HepG2 (cell line): ENCODE data around the gene ADAM15. TPM values are rescaled to one million over a fixed set of nuclear protein-coding genes. Genes with fewer than 3 reads are reported as not detected.

Experiments
- CCAR2 ChIP-seq: fragments of 200-400 bp; formaldehyde crosslinking; optimal IDR thresholded peaks from 2 replicates; pipeline ENCODE3; 2018; ENCODE audit warnings: low read depth, mild to moderate bottlenecking, low read length, moderate library complexity
- GATAD2A ChIP-seq: IDR thresholded peaks from 2 replicates; pipeline ENCODE4 v1.6.1; 2016
- KDM1A ChIP-seq: IDR thresholded peaks from 2 replicates; pipeline ENCODE4 v1.6.1; 2016; ENCODE audit warnings: missing compliant biosample characterization
- KDM2A ChIP-seq: sonication (generic); formaldehyde crosslinking; IDR thresholded peaks from 2 replicates; pipeline ENCODE4 v1.4.0; 2020; ENCODE audit warnings: low read depth, missing genetic modification reagents, borderline replicate concordance
- NFE2L2 ChIP-seq: fragments of 150-350 bp; IDR thresholded peaks from 2 replicates; pipeline ENCODE4 v1.6.1; 2014; ENCODE audit warnings: low read length
- NR2F2 ChIP-seq: IDR thresholded peaks from 2 replicates; pipeline ENCODE4 v1.6.1; 2012; ENCODE audit warnings: low read depth, inconsistent platforms, borderline replicate concordance
- PCBP2 ChIP-seq: fragments of 200-400 bp; formaldehyde crosslinking; optimal IDR thresholded peaks from 2 replicates; pipeline ENCODE3; 2018; ENCODE audit warnings: low read length, low read depth; ENCODE audit not compliant: poor library complexity, severe bottlenecking
- PHF21A ChIP-seq: sonication (generic); formaldehyde crosslinking; IDR thresholded peaks from 2 replicates; pipeline ENCODE4 v1.5.0; 2020; ENCODE audit warnings: mild to moderate bottlenecking, missing genetic modification reagents
- PPARG ChIP-seq: conservative IDR thresholded peaks from 2 replicates; pipeline ENCODE4 v1.6.1; 2016; ENCODE audit warnings: missing biosample characterization, missing genetic modification reagents
- RELA ChIP-seq: sonication (generic); formaldehyde crosslinking; IDR thresholded peaks from 2 replicates; pipeline ENCODE4 v1.4.0; 2020; ENCODE audit warnings: missing genetic modification reagents
- SAP130 ChIP-seq: IDR thresholded peaks from 2 replicates; pipeline ENCODE4 v1.6.1; 2016; ENCODE audit warnings: low read depth
- TCF7 ChIP-seq: sonication (generic); IDR thresholded peaks from 2 replicates; pipeline ENCODE4 v1.6.1; 2016; ENCODE audit warnings: antibody characterized with exemption, low read depth
- TMF1 ChIP-seq: sonication (generic); formaldehyde crosslinking; IDR thresholded peaks from 2 replicates; pipeline ENCODE4 v1.8.1; 2022; ENCODE audit warnings: low read depth, missing genetic modification reagents
- ZBTB1 ChIP-seq: sonication (generic); formaldehyde crosslinking; IDR thresholded peaks from 2 replicates; pipeline ENCODE4 v1.4.0; 2020; ENCODE audit warnings: missing genetic modification reagents, borderline replicate concordance
- ZNF253 ChIP-seq: sonication (generic); formaldehyde crosslinking; IDR thresholded peaks from 2 replicates; pipeline ENCODE4 v1.8.0; 2022; ENCODE audit warnings: mild to moderate bottlenecking, missing genetic modification reagents, borderline replicate concordance
- ZNF256 ChIP-seq: sonication (generic); formaldehyde crosslinking; conservative IDR thresholded peaks from 2 replicates; pipeline ENCODE4 v1.4.0; 2020; ENCODE audit warnings: missing genetic modification reagents
- ZNF430 ChIP-seq: sonication (generic); formaldehyde crosslinking; IDR thresholded peaks from 2 replicates; pipeline ENCODE4 v1.9.0; 2021; ENCODE audit warnings: mild to moderate bottlenecking, missing genetic modification reagents
- ZNF703 ChIP-seq: sonication (generic); formaldehyde crosslinking; IDR thresholded peaks from 2 replicates; pipeline ENCODE4 v1.5.1; 2020; ENCODE audit warnings: missing genetic modification reagents, mild to moderate bottlenecking, moderate library complexity, borderline replicate concordance
- polyA plus RNA-seq, 8 experiments: library from polyadenylated mRNA; depleted of rRNA in 3 of 8; stranded (reverse) in 7 of 8; unstranded in 1 of 8; fragments of >200 nt; fragmentation: Illumina TruSeq in 4 of 8; extraction: Trizol in 4 of 8; gene quantifications; 2 replicates each; pipeline versions ENCODE4 v1.2.1 to v1.2.3, GENCODE V29; 2011 to 2016; ENCODE audit warnings: low read depth in 4 of 8, missing spikeins in 1 of 8, mixed read lengths in 1 of 8; ENCODE audit not compliant: insufficient read depth in 1 of 8
- total RNA-seq, 5 experiments: library from RNA; depleted of rRNA; stranded (reverse); fragments of >200 nt; fragmentation: Illumina TruSeq; extraction: Trizol; gene quantifications; 2 replicates each; pipeline ENCODE4 v1.2.3, GENCODE V29; 2016; ENCODE audit warnings: low read depth in 1 of 5
- TF ChIP-seq, protein P1 (sequence below): sonication (generic); formaldehyde crosslinking; IDR thresholded peaks from 2 replicates; pipeline ENCODE4 v1.5.1; 2020; ENCODE audit warnings: missing genetic modification reagents, mild to moderate bottlenecking, borderline replicate concordance
- TF ChIP-seq, protein P2 (sequence below): sonication (generic); formaldehyde crosslinking; IDR thresholded peaks from 2 replicates; pipeline ENCODE4 v1.4.0; 2020; ENCODE audit warnings: missing genetic modification reagents, borderline replicate concordance
- TF ChIP-seq, protein P3 (sequence below): sonication (generic); formaldehyde crosslinking; IDR thresholded peaks from 2 replicates; pipeline ENCODE4 v1.8.1; 2023; ENCODE audit warnings: mild to moderate bottlenecking, inconsistent platforms, moderate library complexity, missing genetic modification reagents, borderline replicate concordance
- TF ChIP-seq, protein P4 (sequence below): sonication (generic); formaldehyde crosslinking; IDR thresholded peaks from 2 replicates; pipeline ENCODE4 v1.8.0; 2023; ENCODE audit warnings: mild to moderate bottlenecking, missing genetic modification reagents
- TF ChIP-seq, protein P5 (sequence below): sonication (generic); formaldehyde crosslinking; IDR thresholded peaks from 2 replicates; pipeline ENCODE4 v1.5.1; 2020; ENCODE audit warnings: missing genetic modification reagents, mild to moderate bottlenecking, borderline replicate concordance

The ADAM15 gene
- total and polyA plus RNA-seq, 2 of the 13 experiments (the other 11 are each of a cell fraction or from before 2014, with no cell fraction given), result 17.9 to 25.6 TPM

DNA sequence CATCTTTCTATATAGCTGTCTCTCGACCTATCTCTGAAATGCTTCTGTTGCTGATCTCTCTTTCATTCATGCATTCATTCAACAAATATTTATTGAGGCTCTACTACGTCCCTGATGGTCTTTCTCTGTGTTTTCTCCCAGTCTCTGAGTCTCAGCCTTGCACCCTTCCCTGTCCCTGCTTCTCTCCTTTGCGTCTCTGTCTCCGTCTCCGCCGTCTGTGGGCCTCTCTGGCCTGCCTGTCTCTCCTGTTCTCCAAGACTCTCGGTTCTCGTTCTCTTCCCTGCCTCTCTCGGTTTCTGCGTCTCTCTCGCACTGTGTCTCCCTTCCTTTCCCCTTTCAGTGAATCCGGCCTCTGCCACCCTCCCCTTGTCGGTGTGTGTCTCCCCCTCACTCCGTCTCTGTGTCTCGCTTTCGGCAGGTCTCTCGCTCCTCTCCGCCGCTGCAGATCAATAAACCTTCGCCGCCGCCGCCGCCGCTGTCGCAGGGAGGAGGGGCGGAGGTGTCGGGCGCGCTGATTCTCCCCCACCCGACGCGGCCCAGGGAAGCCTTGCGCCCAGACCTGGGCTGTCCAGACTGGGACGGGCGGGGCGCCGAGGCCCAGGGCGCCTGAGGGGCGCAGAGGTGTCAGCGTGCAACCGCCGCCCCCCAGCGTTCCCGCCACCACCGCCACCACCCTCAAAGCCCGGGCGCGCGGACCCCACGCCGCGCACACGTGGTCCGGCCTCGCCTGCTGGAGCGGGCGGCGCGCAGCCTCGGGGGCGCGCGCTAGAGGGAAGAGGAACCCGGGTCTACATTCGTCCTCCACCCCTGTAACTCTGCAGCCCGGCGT, 30.6 kb downstream of the ADAM15 start (continued):
- TF ChIP-seq, protein P1, sequence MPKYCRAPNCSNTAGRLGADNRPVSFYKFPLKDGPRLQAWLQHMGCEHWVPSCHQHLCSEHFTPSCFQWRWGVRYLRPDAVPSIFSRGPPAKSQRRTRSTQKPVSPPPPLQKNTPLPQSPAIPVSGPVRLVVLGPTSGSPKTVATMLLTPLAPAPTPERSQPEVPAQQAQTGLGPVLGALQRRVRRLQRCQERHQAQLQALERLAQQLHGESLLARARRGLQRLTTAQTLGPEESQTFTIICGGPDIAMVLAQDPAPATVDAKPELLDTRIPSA (CRISPR knock-in tag), result no peak
- TF ChIP-seq ZNF256 (no peak), KDM2A (CRISPR knock-in tag) (peak; percentile 27; the same call in 1 of the 2 replicates), PPARG (CRISPR knock-in tag) (no peak), ZNF703 (CRISPR knock-in tag) (no peak), ZBTB1 (CRISPR knock-in tag) (no peak), NFE2L2 (no peak), TMF1 (CRISPR knock-in tag) (0 out of 2 replicates have a peak, but pooled peaks have one; percentile 65), ZNF253 (CRISPR knock-in tag) (no peak), RELA (CRISPR knock-in tag) (no peak), ZNF430 (CRISPR knock-in tag) (no peak), PHF21A (CRISPR knock-in tag) (no peak), CCAR2 (no peak), PCBP2 (no peak), GATAD2A (CRISPR knock-in tag) (0 out of 2 replicates have a peak, but pooled peaks have one; percentile 13), SAP130 (CRISPR knock-in tag) (peak; percentile 10; the same call in 1 of the 2 replicates), NR2F2 (no peak), TCF7 (no peak), KDM1A (CRISPR knock-in tag) (no peak)
- TF ChIP-seq, protein P2, sequence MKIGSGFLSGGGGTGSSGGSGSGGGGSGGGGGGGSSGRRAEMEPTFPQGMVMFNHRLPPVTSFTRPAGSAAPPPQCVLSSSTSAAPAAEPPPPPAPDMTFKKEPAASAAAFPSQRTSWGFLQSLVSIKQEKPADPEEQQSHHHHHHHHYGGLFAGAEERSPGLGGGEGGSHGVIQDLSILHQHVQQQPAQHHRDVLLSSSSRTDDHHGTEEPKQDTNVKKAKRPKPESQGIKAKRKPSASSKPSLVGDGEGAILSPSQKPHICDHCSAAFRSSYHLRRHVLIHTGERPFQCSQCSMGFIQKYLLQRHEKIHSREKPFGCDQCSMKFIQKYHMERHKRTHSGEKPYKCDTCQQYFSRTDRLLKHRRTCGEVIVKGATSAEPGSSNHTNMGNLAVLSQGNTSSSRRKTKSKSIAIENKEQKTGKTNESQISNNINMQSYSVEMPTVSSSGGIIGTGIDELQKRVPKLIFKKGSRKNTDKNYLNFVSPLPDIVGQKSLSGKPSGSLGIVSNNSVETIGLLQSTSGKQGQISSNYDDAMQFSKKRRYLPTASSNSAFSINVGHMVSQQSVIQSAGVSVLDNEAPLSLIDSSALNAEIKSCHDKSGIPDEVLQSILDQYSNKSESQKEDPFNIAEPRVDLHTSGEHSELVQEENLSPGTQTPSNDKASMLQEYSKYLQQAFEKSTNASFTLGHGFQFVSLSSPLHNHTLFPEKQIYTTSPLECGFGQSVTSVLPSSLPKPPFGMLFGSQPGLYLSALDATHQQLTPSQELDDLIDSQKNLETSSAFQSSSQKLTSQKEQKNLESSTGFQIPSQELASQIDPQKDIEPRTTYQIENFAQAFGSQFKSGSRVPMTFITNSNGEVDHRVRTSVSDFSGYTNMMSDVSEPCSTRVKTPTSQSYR (CRISPR knock-in tag), result peak; percentile 29; the same call in 1 of the 2 replicates
- TF ChIP-seq, protein P3, sequence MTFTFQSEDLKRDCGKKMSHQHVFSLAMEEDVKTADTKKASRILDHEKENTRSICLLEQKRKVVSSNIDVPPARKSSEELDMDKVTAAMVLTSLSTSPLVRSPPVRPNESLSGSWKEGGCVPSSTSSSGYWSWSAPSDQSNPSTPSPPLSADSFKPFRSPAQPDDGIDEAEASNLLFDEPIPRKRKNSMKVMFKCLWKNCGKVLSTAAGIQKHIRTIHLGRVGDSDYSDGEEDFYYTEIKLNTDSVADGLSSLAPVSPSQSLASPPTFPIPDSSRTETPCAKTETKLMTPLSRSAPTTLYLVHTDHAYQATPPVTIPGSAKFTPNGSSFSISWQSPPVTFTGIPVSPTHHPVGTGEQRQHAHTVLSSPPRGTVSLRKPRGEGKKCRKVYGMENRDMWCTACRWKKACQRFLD (CRISPR knock-in tag), result no peak
- TF ChIP-seq, protein P4, sequence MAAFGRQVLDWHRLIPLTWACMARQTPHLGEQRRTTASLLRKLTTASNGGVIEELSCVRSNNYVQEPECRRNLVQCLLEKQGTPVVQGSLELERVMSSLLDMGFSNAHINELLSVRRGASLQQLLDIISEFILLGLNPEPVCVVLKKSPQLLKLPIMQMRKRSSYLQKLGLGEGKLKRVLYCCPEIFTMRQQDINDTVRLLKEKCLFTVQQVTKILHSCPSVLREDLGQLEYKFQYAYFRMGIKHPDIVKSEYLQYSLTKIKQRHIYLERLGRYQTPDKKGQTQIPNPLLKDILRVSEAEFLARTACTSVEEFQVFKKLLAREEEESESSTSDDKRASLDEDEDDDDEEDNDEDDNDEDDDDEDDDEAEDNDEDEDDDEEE (CRISPR knock-in tag), result no peak
- TF ChIP-seq, protein P5, sequence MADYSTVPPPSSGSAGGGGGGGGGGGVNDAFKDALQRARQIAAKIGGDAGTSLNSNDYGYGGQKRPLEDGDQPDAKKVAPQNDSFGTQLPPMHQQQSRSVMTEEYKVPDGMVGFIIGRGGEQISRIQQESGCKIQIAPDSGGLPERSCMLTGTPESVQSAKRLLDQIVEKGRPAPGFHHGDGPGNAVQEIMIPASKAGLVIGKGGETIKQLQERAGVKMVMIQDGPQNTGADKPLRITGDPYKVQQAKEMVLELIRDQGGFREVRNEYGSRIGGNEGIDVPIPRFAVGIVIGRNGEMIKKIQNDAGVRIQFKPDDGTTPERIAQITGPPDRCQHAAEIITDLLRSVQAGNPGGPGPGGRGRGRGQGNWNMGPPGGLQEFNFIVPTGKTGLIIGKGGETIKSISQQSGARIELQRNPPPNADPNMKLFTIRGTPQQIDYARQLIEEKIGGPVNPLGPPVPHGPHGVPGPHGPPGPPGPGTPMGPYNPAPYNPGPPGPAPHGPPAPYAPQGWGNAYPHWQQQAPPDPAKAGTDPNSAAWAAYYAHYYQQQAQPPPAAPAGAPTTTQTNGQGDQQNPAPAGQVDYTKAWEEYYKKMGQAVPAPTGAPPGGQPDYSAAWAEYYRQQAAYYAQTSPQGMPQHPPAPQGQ (CRISPR knock-in tag), result no peak
